Cardiac ventricle fibroblast (primary cell): ENCODE data around the gene PLK5. TPM values are rescaled to one million over a fixed set of nuclear protein-coding genes. Genes with fewer than 3 reads are reported as not detected.

Source experiments
- total RNA-seq: library from RNA; depleted of rRNA; stranded (reverse); fragments of >200 nt; gene quantifications from 2 replicates; pipeline ENCODE4 v1.2.3, GENCODE V29; 2015

Gene PLK5
- total RNA-seq, result not detected in 2 replicates

GRCh38 chr19:1523412-1524286 lies at the start of gene PLK5:
TSS of gene PLK5 (plus strand) at chr19:1524077. CDS start at chr19:1526997, 2,920 bp downstream.

GRCh38 chr19:1478934-1479707 lies 44.8 kb upstream of the PLK5 start, which contains the start of gene C19orf25:
TSS of gene C19orf25 (minus strand) at chr19:1479215. CDS start at chr19:1478903, 312 bp downstream.

GRCh38 chr19:1490311-1491113 lies 33.4 kb upstream of the PLK5 start, which contains the start of gene PCSK4:
TSS of gene PCSK4 (minus strand) at chr19:1490350. CDS start at chr19:1490346, 4 bp downstream.

GRCh38 chr19:1491114-1491848 lies 32.6 kb upstream of the PLK5 start, which contains the start of gene REEP6:
TSS of gene REEP6 (plus strand) at chr19:1491181. CDS start at chr19:1491270, 89 bp downstream.

GRCh38 chr19:1512671-1513498 lies 11.0 kb upstream of the PLK5 start, which contains the start of gene ADAMTSL5:
TSS of gene ADAMTSL5 (minus strand) at chr19:1513019. CDS start at chr19:1510943, 2,076 bp downstream.

GRCh38 chr19:1568320-1569019 lies 44.6 kb downstream of the PLK5 start, which contains the start of gene MEX3D:
TSS of gene MEX3D (minus strand) at chr19:1568325. CDS start at chr19:1568058, 267 bp downstream.

Other genes with a start within 250 kb of the PLK5 start
- 52.9 and 54.6 TPM in 2 replicates for gene FAM174C, start 248.5 kb upstream of the PLK5 start, total RNA-seq
- not detected in 2 replicates for gene EFNA2, start 238.2 kb upstream of the PLK5 start, total RNA-seq
- gene NDUFS7, start 140.2 kb upstream of the PLK5 start, total RNA-seq, result 89.5 and 111 TPM in 2 replicates
- 43.7 and 45.7 TPM in 2 replicates for gene GAMT, start 122.5 kb upstream of the PLK5 start, total RNA-seq
- 19.4 and 21.3 TPM in 2 replicates for gene DAZAP1, start 116.5 kb upstream of the PLK5 start, total RNA-seq
- 2,634 and 2,972 TPM in 2 replicates for gene RPS15, start 85.7 kb upstream of the PLK5 start, total RNA-seq
- 0.12 and 0.20 TPM in 2 replicates for gene APC2, start 74.0 kb upstream of the PLK5 start, total RNA-seq
- 17.7 and 25.0 TPM in 2 replicates for gene C19orf25, start 44.9 kb upstream of the PLK5 start, total RNA-seq
- 0.19 and 0.49 TPM in 2 replicates for gene PCSK4, start 33.7 kb upstream of the PLK5 start, total RNA-seq
- 5.0 and 6.0 TPM in 2 replicates for gene REEP6, start 32.9 kb upstream of the PLK5 start, total RNA-seq
- 4.7 and 8.8 TPM in 2 replicates for gene ADAMTSL5, start 11.1 kb upstream of the PLK5 start, total RNA-seq
- gene MEX3D, start 44.2 kb downstream of the PLK5 start, total RNA-seq, result 28.2 and 35.9 TPM in 2 replicates
- 68.5 and 83.9 TPM in 2 replicates for gene MBD3, start 68.8 kb downstream of the PLK5 start, total RNA-seq
- 41.1 and 46.9 TPM in 2 replicates for gene UQCR11, start 81.4 kb downstream of the PLK5 start, total RNA-seq
- 64.4 and 66.6 TPM in 2 replicates for gene TCF3, start 128.5 kb downstream of the PLK5 start, total RNA-seq
- gene ONECUT3, start 229.4 kb downstream of the PLK5 start, total RNA-seq, result not detected in 2 replicates